Right kidney (tissue), 1 donor: ENCODE measurements around the gene LGALS14.

Experiments used
- DNase-seq: peaks from one replicate; pipeline ENCODE4 v3.0.0-alpha.2; 2016

The LGALS14 gene

DNA sequence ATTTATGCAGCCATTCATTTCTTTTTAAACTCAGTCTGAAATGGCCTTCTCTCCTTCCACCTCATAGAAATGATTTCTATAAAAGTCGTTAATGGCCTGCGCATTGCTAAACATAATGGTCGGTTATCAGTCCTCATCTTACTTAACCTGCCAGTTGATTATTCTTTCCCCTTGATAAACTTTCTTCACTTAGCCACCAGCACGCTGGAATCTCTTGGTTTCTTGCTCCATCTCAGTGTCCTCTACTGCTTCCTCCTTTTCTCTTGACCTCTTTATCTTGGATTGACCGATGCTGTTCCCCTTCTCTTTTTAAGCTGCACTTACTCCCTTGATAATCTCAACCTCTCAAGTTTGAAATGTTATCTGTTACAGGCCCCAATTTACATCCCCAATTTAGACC lies 45.7 kb downstream of the LGALS14 start:
- DNase-seq: no peak

DNA sequence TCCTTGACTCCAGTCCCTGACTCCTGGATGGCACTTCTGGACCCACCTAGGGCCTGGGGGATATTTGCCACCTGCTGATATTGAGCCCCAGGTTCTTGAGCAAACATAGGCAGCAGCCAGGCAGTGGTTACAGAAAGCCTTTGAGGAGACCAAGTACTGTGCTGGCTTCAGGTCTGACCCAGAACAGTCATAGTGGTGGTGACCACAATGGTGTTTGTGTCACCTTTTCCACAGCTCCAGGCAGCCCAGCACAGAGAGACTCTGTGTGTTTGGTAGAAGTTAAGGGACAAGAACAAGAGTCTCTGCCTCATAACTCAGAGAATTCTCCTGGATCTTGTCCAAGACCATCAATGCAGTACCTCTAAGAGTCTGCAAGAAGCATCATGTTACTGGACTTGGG lies 48.1 kb downstream of the LGALS14 start:
- no peak for DNase-seq

DNA sequence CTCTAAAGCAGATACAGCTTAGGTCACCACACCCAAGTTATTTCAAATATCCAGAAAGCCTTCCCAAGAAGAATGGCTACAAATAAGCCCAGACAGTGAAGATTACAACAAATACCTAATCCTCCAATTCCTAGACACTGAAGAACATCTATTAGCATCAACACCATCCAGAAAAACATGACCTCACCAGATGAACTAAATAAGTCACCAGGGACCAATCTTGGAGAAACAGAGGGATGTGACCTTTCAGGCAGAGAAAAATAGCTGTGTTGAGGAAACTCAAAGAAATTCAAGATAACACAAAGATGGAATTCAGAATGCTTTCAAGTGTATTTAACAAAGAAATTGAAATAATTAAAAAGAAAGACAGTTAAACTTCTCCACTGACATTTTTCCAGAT lies 48.5 kb downstream of the LGALS14 start:
- DNase-seq: no peak

DNA sequence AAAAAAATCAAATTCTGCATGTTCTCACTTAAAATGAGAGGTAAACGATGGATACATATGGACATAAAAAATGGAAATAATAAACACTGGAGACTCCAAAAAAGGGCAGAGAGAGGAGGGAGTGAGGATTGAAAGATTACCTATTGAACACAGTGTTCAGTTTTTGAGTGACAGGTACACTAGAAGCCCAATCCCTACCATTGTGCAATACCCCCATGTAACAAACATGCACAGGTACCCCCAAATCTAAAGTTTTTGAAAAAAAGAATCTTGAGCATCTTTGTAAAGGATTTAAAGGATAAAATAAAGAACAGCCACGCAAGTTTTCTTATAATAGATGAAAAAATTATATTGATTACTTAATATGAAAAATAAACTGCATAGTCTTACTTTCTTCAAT lies 50.3 kb downstream of the LGALS14 start:
- no peak for DNase-seq

DNA sequence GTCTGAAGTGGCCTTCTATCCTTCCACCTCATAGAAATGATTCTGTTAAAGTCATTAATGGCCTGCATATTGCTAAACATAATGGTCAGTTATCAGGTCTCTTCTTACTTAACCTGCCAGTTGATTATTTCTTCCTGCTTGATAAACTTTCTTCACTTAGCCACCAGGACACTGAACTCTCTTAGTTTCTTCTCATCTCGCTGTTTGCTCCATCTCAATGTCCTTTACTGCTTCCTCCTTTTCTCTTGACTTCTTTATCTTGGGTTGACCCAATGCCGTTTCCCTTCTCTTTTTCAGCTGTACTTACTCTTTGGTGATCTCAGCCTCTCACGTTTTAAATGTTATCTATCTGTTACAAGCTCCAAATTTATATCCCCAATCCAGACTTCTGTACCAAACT lies 50.7 kb downstream of the LGALS14 start:
- no peak for DNase-seq
